Heart right ventricle (tissue), 16 donors: ENCODE data around the gene SSU72. TPM values are rescaled to one million over a fixed set of nuclear protein-coding genes. Genes with fewer than 3 reads are reported as not detected.

Experiments
- ATAC-seq, 8 donors: fragments of 200-7000 bp; cut with Tn5 transposase; one replicate each; pipeline ENCODE4 v1.9.1; 2020; ENCODE audit warnings: mild to moderate bottlenecking in 8 of 8, moderate library complexity in 8 of 8, moderate number of reproducible peaks in 1 of 8
- DNase-seq, 2 donors: peaks; one replicate each; pipeline ENCODE4 v3.0.0-alpha.2; 2020
- H3K27ac ChIP-seq, 10 donors: fragments of 200-600 bp; sonication (generic) in 2 of 10; one replicate each; pipeline versions ENCODE4 v1.5.0 to v1.8.0; 2020 to 2022; ENCODE audit warnings: mild to moderate bottlenecking in 3 of 10
- H3K27me3 ChIP-seq, 7 donors: fragments of 200-600 bp; one replicate each; pipeline ENCODE4 v1.8.0; 2021 to 2022; ENCODE audit warnings: mild to moderate bottlenecking in 2 of 7
- H3K36me3 ChIP-seq, 9 donors: fragments of 200-600 bp; sonication (generic) in 1 of 9; one replicate each; pipeline versions ENCODE4 v1.5.0 to v1.8.0; 2020 to 2022; ENCODE audit warnings: mild to moderate bottlenecking in 2 of 9
- H3K4me1 ChIP-seq, 9 donors: fragments of 200-600 bp; sonication (generic) in 1 of 9; one replicate each; pipeline versions ENCODE4 v1.5.0 to v1.8.0; 2020 to 2022; ENCODE audit warnings: mild to moderate bottlenecking in 4 of 9
- H3K4me3 ChIP-seq, 10 donors: fragments of 200-600 bp; sonication (generic) in 2 of 10; one replicate each; pipeline versions ENCODE4 v1.5.0 to v1.8.0; 2020 to 2022; ENCODE audit warnings: mild to moderate bottlenecking in 7 of 10, moderate library complexity in 2 of 10
- H3K9me3 ChIP-seq, 11 donors: fragments of 200-600 bp in 10 of 11; sonication (generic) in 2 of 11; one replicate each; pipeline versions ENCODE4 v1.5.0 to v1.8.0; 2013 to 2022; ENCODE audit warnings: mild to moderate bottlenecking in 2 of 11, control low read depth in 1 of 11, moderate library complexity in 1 of 11
- CTCF ChIP-seq, 9 donors: fragments of 200-600 bp; sonication (generic) in 2 of 9; IDR thresholded peaks; one replicate each; pipeline versions ENCODE4 v1.5.0 to v1.8.0; 2021 to 2022; ENCODE audit warnings: antibody characterized with exemption in 9 of 9, mild to moderate bottlenecking in 5 of 9, moderate library complexity in 1 of 9
- WGBS, 2 donors: extraction: QIAGEN DNeasy Blood & Tissue Kit; methylation state at CpG; one replicate each; pipeline ENCODE4 v1.1.7; 2013; ENCODE audit warnings: inconsistent platforms in 1 of 2; 5-methylcytosine and 5-hydroxymethylcytosine counted together
- intact Hi-C, 10 donors: fragments of 100-400 bp; cut with DNase I; formaldehyde crosslinking; loops; one replicate each; pipeline versions ENCODE4 v1.11.1 to v1.14.2; 2022
- polyA plus RNA-seq, 2 donors: library from polyadenylated mRNA; stranded (reverse); fragments of 200-250 nt; gene quantifications; one replicate each; pipeline ENCODE4 v1.2.3, GENCODE V29; 2013
- total RNA-seq, 10 donors: library from RNA; stranded (reverse); fragmentation: NEBNext Ultra II Directional in 3 of 10; extraction: Animal tissue kit (Norgen Biotek cat#: 25700) in 3 of 10; gene quantifications; one replicate each; pipeline versions ENCODE4 v1.2.1 to v1.2.4, GENCODE V29; 2021 to 2023
- donor health status: Arrhythmogenic right ventricular cardiomyopathy.
- donor health status: ischemic (EF 13 %, LVEDD 7.1; RV severe dilation, severe dysfunction).
- donor health status: healthy with polysubstance abuse.
- donor health status: DM: no; HTN: yes; CAD: no.
- donor health status: DM: no; HTN: no; CAD: no.
- donor health status: ischemic (EF 25% LVEDD 6.9; RV normal size, moderate dysfunction).
- donor health status: ischemic (EF 25% LVEDD 5.7; RV mildly dilated, moderate dysfunction).
- donor health status: healthy.
- donor health status: DM: yes; HTN: yes; CAD: no.
- donor health status: Ischemic cardiomyopathy.
- donor health status: ischemic (EF 35%, LVEDD 5.7; RV mildly dilated, moderate dysfunction).
- donor health status: nonischemic (EF 11% LVEDD 7.7; RV severe dilation, severe dysfunction).
- donor health status: DM: yes; HTN: yes; CAD: no.
- donor health status: PGD.
- donor health status: ischemic (EF 29% LVEDD 5.4; RV normal size, mild dysfunction).
- donor health status: nonischemic (EF 23%, LVEDD 6.1; RV moderate dilation, normal function).

Gene SSU72
- total and polyA plus RNA-seq, 12 donors, result 73.8 to 138 (median 87.2) TPM

GRCh38 chr1:1599030-1599934 is 24.6 kb upstream of the SSU72 start:
- no peak overlapping the region for H3K27ac ChIP-seq
- H3K9me3 ChIP-seq, result no peaks in the 10 kb centered on the region
- peaks cover 0 to 30% (median 14%) of the 10 kb centered on the region in 9 donors for H3K4me1 ChIP-seq
- H3K27me3 ChIP-seq, result peaks cover 13 to 66% (median 49%) of the 10 kb centered on the region in 7 donors
- 7 to 9% methylated on average over 96 to 109 of the region's 111 CpGs for WGBS, 2 donors
- ATAC-seq, result peak in 1 of 8 donors; percentile 36
- H3K4me3 ChIP-seq, result peak overlapping the region in 8 of 10 donors; percentile 7 to 43 (median 25)
- no peaks in the 10 kb centered on the region for H3K36me3 ChIP-seq
- DNase-seq, result peak in 1 of 2 donors; percentile 30
- intact Hi-C loops, result no loop called here
- TF ChIP-seq CTCF (IDR thresholded peaks at IDR 0.05), result peak in 2 of 9 donors; percentile 11 to 19

GRCh38 chr1:1598720-1599029 is 24.0 kb upstream of the SSU72 start:
- WGBS, 2 donors, result 73 to 85% methylated on average over 13 of the region's 13 CpGs
- no peak for TF ChIP-seq CTCF (IDR thresholded peaks at IDR 0.05)

GRCh38 chr1:1598051-1598719 is 23.5 kb upstream of the SSU72 start:
- ATAC-seq (peak in 3 of 8 donors; percentile 2 to 8 (median 7)), DNase-seq (no peak)
- Histone ChIP-seq H3K9me3 (no peaks in the 10 kb centered on the region), H3K4me3 (peak overlapping the region in 1 of 10 donors; percentile 24), H3K27me3 (peaks cover 13 to 62% (median 48%) of the 10 kb centered on the region in 7 donors), H3K4me1 (peaks cover 0 to 30% (median 14%) of the 10 kb centered on the region in 9 donors), H3K27ac (no peak overlapping the region), H3K36me3 (no peaks in the 10 kb centered on the region)
- WGBS, 2 donors, result 85 to 86% methylated on average over 28 of the region's 28 CpGs
- no peak for TF ChIP-seq CTCF (IDR thresholded peaks at IDR 0.05)
- intact Hi-C loops, result no loop called here

More at GRCh38 chr1:1598720-1599029, 24.0 kb upstream of the SSU72 start:
- H3K9me3 ChIP-seq, result no peaks in the 10 kb centered on the region
- intact Hi-C loops, result no loop called here
- no peak overlapping the region for H3K27ac ChIP-seq
- no peak overlapping the region for H3K4me3 ChIP-seq
- no peak for DNase-seq
- H3K4me1 ChIP-seq, result peaks cover 0 to 30% (median 14%) of the 10 kb centered on the region in 9 donors
- H3K27me3 ChIP-seq, result peaks cover 13 to 66% (median 49%) of the 10 kb centered on the region in 7 donors
- no peaks in the 10 kb centered on the region for H3K36me3 ChIP-seq
- ATAC-seq, result no peak

GRCh38 chr1:1597275-1597930 is 22.7 kb upstream of the SSU72 start:
- intact Hi-C loops, result no loop called here
- ATAC-seq (peak in 6 of 8 donors; percentile 46 to 61 (median 54)), DNase-seq (no peak)
- Histone ChIP-seq H3K27ac (no peak overlapping the region), H3K27me3 (peaks cover 13 to 56% (median 44%) of the 10 kb centered on the region in 7 donors), H3K36me3 (no peaks in the 10 kb centered on the region), H3K4me1 (peaks cover 0 to 30% (median 14%) of the 10 kb centered on the region in 9 donors), H3K4me3 (peak overlapping the region in 1 of 10 donors; percentile 24), H3K9me3 (no peaks in the 10 kb centered on the region)
- 11 to 18% methylated on average over 14 to 15 of the region's 16 CpGs for WGBS, 2 donors
- TF ChIP-seq CTCF (IDR thresholded peaks at IDR 0.05), result peak in 5 of 9 donors; percentile 12 to 38 (median 35)
